HCT116 (cell line): ENCODE data around the gene ALMS1. TPM values are rescaled to one million over a fixed set of nuclear protein-coding genes. Genes with fewer than 3 reads are reported as not detected.

Source experiments
- ATAC-seq: fragments of 200-7000 bp; cut with Tn5 transposase; 2 replicates; pipeline ENCODE4 v1.9.1; 2020; ENCODE audit warnings: mild to moderate bottlenecking, moderate library complexity
- BruUV-seq: library from RNA; stranded (reverse); fragments of 400-500 nt; replicated peaks from 2 replicates; lab custom pipeline; 2021; lab: Mats Ljungman, UMichigan
- CTCF ChIA-PET: fragments of 300-600 bp; sonication (Branson Sonifier 250); formaldehyde crosslinking; loops from one replicate; lab custom pipeline; 2021; ENCODE audit warnings: antibody characterized with exemption; lab: Charles Lee
- POLR2A ChIA-PET: fragments of 300-600, 350-600 bp; sonication (Branson Sonifier 250); formaldehyde crosslinking; loops from one replicate; lab custom pipeline; 2021; ENCODE audit warnings: antibody characterized with exemption; lab: Charles Lee
- RAD21 ChIA-PET, 2 experiments: fragments of 300-600 bp; sonication (Branson Sonifier 250); formaldehyde crosslinking; loops; one replicate each; lab custom pipeline; 2023; ENCODE audit warnings: low total read pairs in 2 of 2; ENCODE audit not compliant: uncharacterized antibody in 2 of 2, unreplicated experiment in 2 of 2, low non-redundant PET in 1 of 2; lab: Charles Lee
- DNase-seq: peaks from one replicate; pipeline ENCODE4 v3.0.0-alpha.2; 2010; ENCODE audit warnings: low read depth, low spot score
- H2AFZ ChIP-seq: fragments of 200-600 bp; shearing (Covaris generic), sonication (generic); 2 replicates; pipeline ENCODE4 v1.6.1; 2017; ENCODE audit warnings: low read depth, mixed run types, mixed read lengths, antibody characterized with exemption, low read length; ENCODE audit not compliant: poor library complexity, severe bottlenecking
- H3K27ac ChIP-seq: 2 replicates; pipeline ENCODE4 v1.5.1; 2012; ENCODE audit warnings: low read depth, low read length
- H3K27me3 ChIP-seq: fragments of 200-600 bp; sonication (generic); 2 replicates; pipeline ENCODE4 v1.6.1; 2016; ENCODE audit warnings: mixed run types, low read length, mixed read lengths; ENCODE audit not compliant: insufficient read depth
- H3K36me3 ChIP-seq, 2 experiments: fragments of 200-500 bp in 1 of 2; fragments of 200-600 bp in 1 of 2; sonication (Bioruptor generic) in 1 of 2; sonication (generic) in 1 of 2; 2 replicates each; pipeline versions ENCODE4 v1.5.1 to v1.6.1; 2014 to 2016; ENCODE audit warnings: low read length in 2 of 2, inconsistent platforms in 1 of 2, mixed read lengths in 1 of 2, mixed run types in 1 of 2; ENCODE audit not compliant: insufficient read depth in 2 of 2, control insufficient read depth in 1 of 2
- H3K4me1 ChIP-seq, 2 experiments: fragments of 200-600 bp in 1 of 2; sonication (generic) in 1 of 2; 2 replicates each; pipeline versions ENCODE4 v1.5.1 to v1.6.1; 2012 to 2017; ENCODE audit warnings: low read length in 2 of 2, inconsistent platforms in 1 of 2, mild to moderate bottlenecking in 1 of 2, mixed read lengths in 1 of 2, mixed run types in 1 of 2, moderate library complexity in 1 of 2; ENCODE audit not compliant: insufficient read depth in 2 of 2, control insufficient read depth in 1 of 2
- H3K4me2 ChIP-seq: fragments of 200-600 bp; sonication (generic); 2 replicates; pipeline ENCODE4 v1.6.1; 2017; ENCODE audit warnings: mixed run types, low read length, mixed read lengths
- H3K4me3 ChIP-seq, 2 experiments: fragments of 200-600 bp in 1 of 2; sonication (generic) in 1 of 2; replicated peaks in 1 of 2; 2 replicates each; pipeline ENCODE4 v1.5.1; 2011 to 2016; ENCODE audit warnings: low read length in 2 of 2, control low read depth in 1 of 2, low read depth in 1 of 2, mild to moderate bottlenecking in 1 of 2, mixed read lengths in 1 of 2, mixed run types in 1 of 2
- H3K79me2 ChIP-seq: fragments of 200-600 bp; sonication (generic); 2 replicates; pipeline ENCODE4 v1.6.1; 2017; ENCODE audit warnings: mild to moderate bottlenecking, mixed run types, low read length, moderate library complexity, mixed read lengths; ENCODE audit not compliant: insufficient read depth
- H3K9ac ChIP-seq: fragments of 200-600 bp; sonication (generic); 2 replicates; pipeline ENCODE4 v1.6.1; 2016; ENCODE audit warnings: low read length, mixed read lengths
- H3K9me2 ChIP-seq: fragments of 200-600 bp; sonication (generic), shearing (Covaris generic); 2 replicates; pipeline ENCODE4 v1.6.1; 2017; ENCODE audit warnings: mixed run types, mild to moderate bottlenecking, moderate library complexity; ENCODE audit not compliant: insufficient read depth
- H3K9me3 ChIP-seq, 2 experiments: fragments of 200-500 bp in 1 of 2; fragments of 200-600 bp in 1 of 2; sonication (Bioruptor generic) in 1 of 2; sonication (generic) in 1 of 2; 2 replicates each; pipeline ENCODE4 v1.6.1; 2014 to 2017; ENCODE audit warnings: low read length in 2 of 2, mixed read lengths in 2 of 2, inconsistent platforms in 1 of 2, low read depth in 1 of 2, mild to moderate bottlenecking in 1 of 2, mixed run types in 1 of 2, moderate library complexity in 1 of 2; ENCODE audit not compliant: control insufficient read depth in 1 of 2, insufficient read depth in 1 of 2
- H4K20me1 ChIP-seq: fragments of 200-600 bp; sonication (generic), shearing (Covaris generic); 2 replicates; pipeline ENCODE4 v1.6.1; 2017; ENCODE audit warnings: mixed run types, mild to moderate bottlenecking, moderate library complexity; ENCODE audit not compliant: insufficient read depth
- CBX3 ChIP-seq: IDR thresholded peaks from 2 replicates; pipeline ENCODE4 v1.6.1; 2012; ENCODE audit warnings: low read depth
- CEBPB ChIP-seq: IDR thresholded peaks from 2 replicates; pipeline ENCODE4 v1.6.1; 2012; ENCODE audit warnings: low read depth
- EGR1 ChIP-seq: IDR thresholded peaks from 2 replicates; pipeline ENCODE4 v1.6.1; 2012; ENCODE audit warnings: low read depth
- ELF1 ChIP-seq: IDR thresholded peaks from 2 replicates; pipeline ENCODE4 v1.6.1; 2012; ENCODE audit warnings: low read depth, borderline replicate concordance
- EZH2 ChIP-seq: fragments of 200-600 bp; sonication (generic); IDR thresholded peaks from 2 replicates; pipeline ENCODE4 v1.6.1; 2017; ENCODE audit warnings: antibody characterized with exemption, mixed run types
- FOSL1 ChIP-seq: IDR thresholded peaks from 2 replicates; pipeline ENCODE4 v1.6.1; 2012; ENCODE audit warnings: low read depth
- JUND ChIP-seq: IDR thresholded peaks from 2 replicates; pipeline ENCODE4 v1.6.1; 2012
- MAX ChIP-seq: IDR thresholded peaks from 2 replicates; pipeline ENCODE4 v1.6.1; 2012
- POLR2A ChIP-seq: IDR thresholded peaks from 2 replicates; pipeline ENCODE4 v1.7.0; 2011; ENCODE audit warnings: borderline replicate concordance; ENCODE audit not compliant: insufficient read depth, insufficient read length; ENCODE audit errors: extremely low read depth
- POLR2AphosphoS5 ChIP-seq: IDR thresholded peaks from 2 replicates; pipeline ENCODE4 v1.6.1; 2011; ENCODE audit warnings: mild to moderate bottlenecking, low read depth, low read length, moderate library complexity
- RAD21 ChIP-seq: IDR thresholded peaks from 2 replicates; pipeline ENCODE4 v1.6.1; 2012; ENCODE audit warnings: low read depth, mild to moderate bottlenecking
- SIN3A ChIP-seq: IDR thresholded peaks from 2 replicates; pipeline ENCODE4 v1.6.1; 2012; ENCODE audit warnings: low read depth
- SRF ChIP-seq: IDR thresholded peaks from 2 replicates; pipeline ENCODE4 v1.6.1; 2012; ENCODE audit warnings: low read depth
- TCF7L2 ChIP-seq: IDR thresholded peaks from 2 replicates; pipeline ENCODE4 v1.7.0; 2011; ENCODE audit warnings: borderline replicate concordance, inconsistent platforms; ENCODE audit not compliant: insufficient read depth, insufficient read length; ENCODE audit errors: extremely low read depth
- YY1 ChIP-seq: IDR thresholded peaks from 2 replicates; pipeline ENCODE4 v1.6.1; 2011; ENCODE audit warnings: low read length, low read depth, moderate library complexity, mild to moderate bottlenecking; ENCODE audit not compliant: insufficient replicate concordance; ENCODE audit errors: extremely low read depth
- ZFX ChIP-seq: fragments of 450-650 bp; IDR thresholded peaks from 2 replicates; pipeline ENCODE4 v1.6.1; 2017
- ZNF274 ChIP-seq: fragments of 200-500 bp; sonication (Bioruptor generic); IDR thresholded peaks from 2 replicates; pipeline ENCODE4 v1.6.1; 2014; ENCODE audit warnings: mild to moderate bottlenecking, low read depth, low read length, inconsistent platforms
- intact Hi-C: fragments of 100-400 bp; cut with micrococcal nuclease; formaldehyde crosslinking; loops from 2 replicates; pipeline ENCODE4 v1.10.0; 2022
- total RNA-seq: library from RNA; stranded (reverse); gene quantifications from one replicate; pipeline ENCODE4 v1.2.1, GENCODE V29; 2021; ENCODE audit not compliant: unreplicated experiment
- TF ChIP-seq, protein P1 (sequence below), 3 experiments: fragments of 200-600 bp in 1 of 3; sonication (generic) in 1 of 3; IDR thresholded peaks in 2 of 3; conservative IDR thresholded peaks in 1 of 3; 2 replicates each; pipeline ENCODE4 v1.5.1; 2012 to 2017; ENCODE audit warnings: low read depth in 2 of 3, low read length in 2 of 3, antibody characterized with exemption in 1 of 3, borderline replicate concordance in 1 of 3, control low read depth in 1 of 3, mild to moderate bottlenecking in 1 of 3, mixed read lengths in 1 of 3, mixed run types in 1 of 3, moderate library complexity in 1 of 3; ENCODE audit not compliant: insufficient read depth in 1 of 3
- TF ChIP-seq, protein P2 (sequence below): IDR thresholded peaks from 2 replicates; pipeline ENCODE4 v1.6.1; 2012

Gene ALMS1
- total RNA-seq, 1 experiment from 2014 or later = 20.5 TPM

DNA sequence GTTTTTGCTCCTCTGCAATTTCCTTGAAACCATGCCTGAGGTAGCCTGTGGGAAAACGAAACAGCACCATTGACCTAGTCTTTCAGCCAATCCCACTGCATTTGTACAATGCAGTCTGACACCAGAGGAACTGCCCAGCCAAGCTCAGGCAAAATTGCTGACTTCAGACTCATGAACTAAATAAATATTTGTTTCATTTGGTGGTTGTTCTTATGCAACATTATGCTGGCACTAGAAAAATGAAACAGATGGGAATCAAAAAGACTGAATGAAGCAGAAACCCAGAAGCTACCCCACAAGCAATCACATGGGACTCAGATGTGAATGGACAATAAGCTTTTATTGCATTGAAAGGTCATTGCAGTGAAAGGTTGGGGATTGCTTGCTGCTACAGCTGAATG, 254.9 kb downstream of the ALMS1 start:
- Histone ChIP-seq H3K4me1 (peaks cover 0 to 3% of the 10 kb centered on the region in 2 experiments; a peak in 1 of 4 replicates), H3K9me3 (peaks cover 0 to 4% of the 10 kb centered on the region in 2 experiments; a peak in 1 of 4 replicates), H3K36me3 (no peaks in the 10 kb centered on the region), H3K4me2 (no peak overlapping the region), H3K27ac (no peak overlapping the region), H2AFZ (no peak overlapping the region), H3K27me3 (no peaks in the 10 kb centered on the region), H3K79me2 (no peaks in the 10 kb centered on the region), H3K4me3 (no peak overlapping the region), H3K9ac (no peak overlapping the region), H3K9me2 (no peaks in the 10 kb centered on the region), H4K20me1 (no peaks in the 10 kb centered on the region)
- BruUV-seq = no TSS peak
- TF ChIP-seq MAX (no peak), POLR2AphosphoS5 (no peak), EGR1 (no peak), ZNF274 (no peak), JUND (no peak), YY1 (no peak), SIN3A (no peak), POLR2A (no peak), RAD21 (no peak), CBX3 (no peak), ELF1 (no peak), FOSL1 (no peak), ZFX (no peak), EZH2 (no peak), CEBPB (no peak), SRF (no peak), TCF7L2 (no peak)
- TF ChIP-seq, protein P1, sequence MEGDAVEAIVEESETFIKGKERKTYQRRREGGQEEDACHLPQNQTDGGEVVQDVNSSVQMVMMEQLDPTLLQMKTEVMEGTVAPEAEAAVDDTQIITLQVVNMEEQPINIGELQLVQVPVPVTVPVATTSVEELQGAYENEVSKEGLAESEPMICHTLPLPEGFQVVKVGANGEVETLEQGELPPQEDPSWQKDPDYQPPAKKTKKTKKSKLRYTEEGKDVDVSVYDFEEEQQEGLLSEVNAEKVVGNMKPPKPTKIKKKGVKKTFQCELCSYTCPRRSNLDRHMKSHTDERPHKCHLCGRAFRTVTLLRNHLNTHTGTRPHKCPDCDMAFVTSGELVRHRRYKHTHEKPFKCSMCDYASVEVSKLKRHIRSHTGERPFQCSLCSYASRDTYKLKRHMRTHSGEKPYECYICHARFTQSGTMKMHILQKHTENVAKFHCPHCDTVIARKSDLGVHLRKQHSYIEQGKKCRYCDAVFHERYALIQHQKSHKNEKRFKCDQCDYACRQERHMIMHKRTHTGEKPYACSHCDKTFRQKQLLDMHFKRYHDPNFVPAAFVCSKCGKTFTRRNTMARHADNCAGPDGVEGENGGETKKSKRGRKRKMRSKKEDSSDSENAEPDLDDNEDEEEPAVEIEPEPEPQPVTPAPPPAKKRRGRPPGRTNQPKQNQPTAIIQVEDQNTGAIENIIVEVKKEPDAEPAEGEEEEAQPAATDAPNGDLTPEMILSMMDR (IDR thresholded peaks at IDR 0.05 in 2 of 3, conservative IDR thresholded peaks at IDR 0.05 in 1 of 3; ENCODE audit: borderline replicate concordance in 1 of 3, insufficient read depth in 1 of 3, low read depth in 2 of 3, low read length in 2 of 3) = no peak
- TF ChIP-seq, protein P2, sequence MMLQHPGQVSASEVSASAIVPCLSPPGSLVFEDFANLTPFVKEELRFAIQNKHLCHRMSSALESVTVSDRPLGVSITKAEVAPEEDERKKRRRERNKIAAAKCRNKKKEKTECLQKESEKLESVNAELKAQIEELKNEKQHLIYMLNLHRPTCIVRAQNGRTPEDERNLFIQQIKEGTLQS = no peak
- POLR2A ChIA-PET = no interaction called here
- no peak for DNase-seq
- CTCF ChIA-PET = no interaction called here
- intact Hi-C loops = no loop called here
- ATAC-seq = no peak
- RAD21 ChIA-PET = no interaction called here
